ENCODE results near the gene SUN1. TPM values are rescaled to one million over a fixed set of nuclear protein-coding genes. Genes with fewer than 3 reads are reported as not detected.
A peak's percentile ranks its signal among the peaks of the same experiment; 100 is the strongest.
"Not testable (repeated sequence)": the region's sequence is repeated elsewhere in the genome, so short reads cannot be mapped to it uniquely, and the experiment has no call there.

The SUN1 gene
- total and polyA plus RNA-seq, 12 donors, result 69.2 to 211 (median 183) TPM

GRCh38 chr7:844514-844913 is 12.2 kb downstream of the SUN1 start:
- peak in 2 of 8 donors; percentile 11 to 13 for ATAC-seq
- no peaks in the 10 kb centered on the region for H3K27me3 ChIP-seq
- peaks cover 0 to 20% (median 12%) of the 10 kb centered on the region in 9 donors for H3K4me1 ChIP-seq
- DNase-seq, result no peak
- no peaks in the 10 kb centered on the region for H3K9me3 ChIP-seq
- H3K36me3 ChIP-seq, result peaks cover 0 to 91% (median 53%) of the 10 kb centered on the region in 9 donors
- TF ChIP-seq, protein P1, sequence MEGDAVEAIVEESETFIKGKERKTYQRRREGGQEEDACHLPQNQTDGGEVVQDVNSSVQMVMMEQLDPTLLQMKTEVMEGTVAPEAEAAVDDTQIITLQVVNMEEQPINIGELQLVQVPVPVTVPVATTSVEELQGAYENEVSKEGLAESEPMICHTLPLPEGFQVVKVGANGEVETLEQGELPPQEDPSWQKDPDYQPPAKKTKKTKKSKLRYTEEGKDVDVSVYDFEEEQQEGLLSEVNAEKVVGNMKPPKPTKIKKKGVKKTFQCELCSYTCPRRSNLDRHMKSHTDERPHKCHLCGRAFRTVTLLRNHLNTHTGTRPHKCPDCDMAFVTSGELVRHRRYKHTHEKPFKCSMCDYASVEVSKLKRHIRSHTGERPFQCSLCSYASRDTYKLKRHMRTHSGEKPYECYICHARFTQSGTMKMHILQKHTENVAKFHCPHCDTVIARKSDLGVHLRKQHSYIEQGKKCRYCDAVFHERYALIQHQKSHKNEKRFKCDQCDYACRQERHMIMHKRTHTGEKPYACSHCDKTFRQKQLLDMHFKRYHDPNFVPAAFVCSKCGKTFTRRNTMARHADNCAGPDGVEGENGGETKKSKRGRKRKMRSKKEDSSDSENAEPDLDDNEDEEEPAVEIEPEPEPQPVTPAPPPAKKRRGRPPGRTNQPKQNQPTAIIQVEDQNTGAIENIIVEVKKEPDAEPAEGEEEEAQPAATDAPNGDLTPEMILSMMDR (IDR thresholded peaks at IDR 0.05), result no peak
- intact Hi-C loops (cut with DNase I), result no loop called here
- H3K4me3 ChIP-seq, result no peak overlapping the region
- no peak overlapping the region for H3K27ac ChIP-seq
- 93 to 96% methylated on average over 15 of the region's 15 CpGs for WGBS, 2 donors

- no peak for ATAC-seq
- WGBS, 2 donors, result 92 to 93% methylated on average over 22 of the region's 22 CpGs
- Histone ChIP-seq H3K9me3 (no peaks in the 10 kb centered on the region), H3K36me3 (peaks cover 0 to 91% (median 53%) of the 10 kb centered on the region in 9 donors), H3K27ac (no peak overlapping the region), H3K4me3 (no peak overlapping the region), H3K4me1 (peaks cover 0 to 20% (median 12%) of the 10 kb centered on the region in 9 donors), H3K27me3 (no peaks in the 10 kb centered on the region)
- DNase-seq, result no peak
- intact Hi-C loops (cut with DNase I), result no loop called here
- TF ChIP-seq, protein P1 (IDR thresholded peaks at IDR 0.05), result no peak
Measured at GRCh38 chr7:845091-845490, 12.8 kb downstream of the SUN1 start.

DNA sequence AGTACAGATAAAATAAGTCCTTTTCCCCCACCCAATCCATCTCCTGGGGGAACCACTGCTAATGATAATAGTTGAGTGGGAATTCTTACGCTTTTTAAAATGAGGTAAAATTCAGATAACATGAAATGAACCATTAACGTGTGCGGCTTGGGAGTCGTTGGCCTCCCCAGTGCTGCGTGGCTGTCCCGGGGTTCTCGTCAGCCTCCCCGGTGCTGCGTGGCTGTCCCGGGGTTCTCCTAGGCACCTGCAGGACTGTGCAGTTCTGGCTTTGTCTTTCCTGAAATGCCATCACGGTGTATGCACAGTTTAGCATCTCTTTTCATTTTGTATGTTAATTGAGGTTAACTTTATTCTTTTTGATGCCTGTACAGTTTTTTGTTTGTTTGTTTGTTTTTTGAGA is 13.5 kb downstream of the SUN1 start:
- H3K36me3 ChIP-seq, result peaks cover 0 to 91% (median 50%) of the 10 kb centered on the region in 9 donors

DNA sequence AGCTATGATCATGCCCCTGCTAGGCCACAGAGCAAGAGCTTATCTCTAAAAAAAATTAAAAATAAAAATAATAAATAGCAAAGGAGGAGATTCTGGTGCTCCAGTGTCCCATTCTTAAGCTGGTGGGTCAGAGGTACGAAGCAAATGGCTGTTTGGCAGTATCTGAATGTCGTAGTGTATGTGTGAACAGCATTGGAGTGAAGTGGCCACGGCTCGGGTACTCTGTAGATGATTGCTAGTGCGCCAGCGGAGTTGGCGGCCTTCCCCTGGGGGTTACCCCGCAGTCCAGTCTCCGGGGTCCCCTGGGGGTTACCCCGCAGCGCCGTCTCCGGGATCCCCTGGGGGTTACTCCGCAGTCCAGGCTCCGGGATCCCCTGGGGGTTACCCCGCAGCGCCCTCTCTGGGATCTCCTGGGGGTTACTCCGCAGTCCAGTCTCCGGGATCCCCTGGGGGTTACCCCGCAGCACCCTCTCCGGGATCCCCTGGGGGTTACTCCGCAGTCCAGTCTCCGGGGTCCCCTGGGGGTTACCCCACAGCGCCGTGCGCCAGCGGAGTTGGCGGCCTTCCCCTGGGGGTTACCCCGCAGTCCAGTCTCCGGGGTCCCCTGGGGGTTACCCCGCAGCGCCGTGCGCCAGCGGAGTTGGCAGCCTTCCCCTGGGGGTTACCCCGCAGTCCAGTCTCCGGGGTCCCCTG is 14.8 kb downstream of the SUN1 start:
- intact Hi-C loops (cut with DNase I); H3K27me3 ChIP-seq; H3K27ac ChIP-seq; H3K9me3 ChIP-seq; DNase-seq; ATAC-seq; H3K4me3 ChIP-seq: not testable (repeated sequence)
- 94 to 97% methylated on average over 25 to 29 of the region's 37 CpGs for WGBS, 2 donors
- Histone ChIP-seq H3K4me1 (peaks cover 0 to 25% (median 12%) of the 10 kb centered on the region in 9 donors), H3K36me3 (peaks cover 0 to 91% (median 41%) of the 10 kb centered on the region in 9 donors)

More for the DNA sequence above, 13.5 kb downstream of the SUN1 start:
- H3K9me3 ChIP-seq, result no peaks in the 10 kb centered on the region
- intact Hi-C loops (cut with DNase I), result no loop called here
- ATAC-seq, result no peak
- no peak for DNase-seq
- H3K27ac ChIP-seq, result no peak overlapping the region
- H3K27me3 ChIP-seq, result no peaks in the 10 kb centered on the region
- WGBS, 2 donors, result 95 to 96% methylated on average over 11 of the region's 11 CpGs
- H3K4me1 ChIP-seq, result peaks cover 0 to 20% (median 12%) of the 10 kb centered on the region in 9 donors
- TF ChIP-seq, protein P1 (IDR thresholded peaks at IDR 0.05), result no peak
- H3K4me3 ChIP-seq, result no peak overlapping the region

DNA sequence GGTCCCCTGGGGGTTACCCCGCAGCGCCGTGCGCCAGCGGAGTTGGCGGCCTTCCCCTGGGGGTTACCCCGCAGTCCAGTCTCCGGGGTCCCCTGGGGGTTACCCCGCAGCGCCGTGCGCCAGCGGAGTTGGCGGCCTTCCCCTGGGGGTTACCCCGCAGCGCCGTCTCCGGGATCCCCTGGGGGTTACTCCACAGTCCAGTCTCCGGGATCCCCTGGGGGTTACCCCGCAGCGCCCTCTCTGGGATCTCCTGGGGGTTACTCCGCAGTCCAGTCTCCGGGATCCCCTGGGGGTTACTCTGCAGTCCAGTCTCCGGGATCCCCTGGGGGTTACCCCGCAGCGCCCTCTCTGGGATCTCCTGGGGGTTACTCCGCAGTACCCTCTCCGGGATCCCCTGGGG is 15.5 kb downstream of the SUN1 start:
- H3K27me3 ChIP-seq; ATAC-seq; DNase-seq; intact Hi-C loops (cut with DNase I); H3K9me3 ChIP-seq; H3K4me3 ChIP-seq; H3K27ac ChIP-seq: not testable (repeated sequence)
- WGBS, 2 donors, result 95 to 99% methylated on average over 20 of the region's 28 CpGs
- peaks cover 0 to 19% (median 6%) of the 10 kb centered on the region in 9 donors for H3K4me1 ChIP-seq
- H3K36me3 ChIP-seq, result peaks cover 0 to 91% (median 38%) of the 10 kb centered on the region in 9 donors

Measured in heart right ventricle (tissue), 16 donors.